H1 (cell line): Measurements from ENCODE around the gene SNAP29. TPM values are rescaled to one million over a fixed set of nuclear protein-coding genes. Genes with fewer than 3 reads are reported as not detected.

ENCODE experiments used
- CTCF ChIA-PET: fragments of 300-600 bp; sonication (Branson Sonifier 250); formaldehyde crosslinking; loops from one replicate; lab custom pipeline; 2021; ENCODE audit not compliant: partially characterized antibody; lab: Charles Lee
- POLR2A ChIA-PET: fragments of 300-600 bp; sonication (Branson Sonifier 250); formaldehyde crosslinking; loops from one replicate; lab custom pipeline; 2021; ENCODE audit warnings: inconsistent platforms; ENCODE audit not compliant: partially characterized antibody; lab: Charles Lee
- DNase-seq, 2 experiments: peaks; one replicate each; pipeline versions ENCODE4 v3.0.0 to v3.0.0-alpha.2; 2010 to 2022; ENCODE audit warnings: low spot score in 2 of 2, low read depth in 1 of 2, mixed read lengths in 1 of 2
- FAIRE-seq: peaks from 2 replicates; lab custom pipeline; 2011; peaks lifted over from hg19 to GRCh38; lab: Jason Lieb, UNC
- H2AFZ ChIP-seq: 2 replicates; pipeline ENCODE4 v1.8.1; 2012; ENCODE audit warnings: low read length, inconsistent platforms
- H2AK5ac ChIP-seq: 2 replicates; pipeline ENCODE4 v1.6.1; 2013; ENCODE audit warnings: low read depth, low read length
- H2BK120ac ChIP-seq: replicated peaks from 2 replicates; pipeline ENCODE3; 2013; ENCODE audit warnings: low read depth, low read length, inconsistent platforms
- H2BK12ac ChIP-seq: 2 replicates; pipeline ENCODE4 v1.6.1; 2013; ENCODE audit warnings: low read depth, low read length
- H2BK15ac ChIP-seq: 2 replicates; pipeline ENCODE4 v1.6.1; 2013; ENCODE audit warnings: low read length
- H2BK20ac ChIP-seq: 2 replicates; pipeline ENCODE4 v1.6.1; 2013; ENCODE audit warnings: low read length
- H2BK5ac ChIP-seq: 2 replicates; pipeline ENCODE4 v1.6.1; 2013; ENCODE audit warnings: low read depth, low read length
- H3K14ac ChIP-seq: 2 replicates; pipeline ENCODE4 v1.6.1; 2013; ENCODE audit warnings: inconsistent platforms; ENCODE audit not compliant: insufficient read length
- H3K18ac ChIP-seq: 2 replicates; pipeline ENCODE4 v1.6.1; 2013; ENCODE audit warnings: low read length; ENCODE audit errors: extremely low read depth
- H3K23ac ChIP-seq: 2 replicates; pipeline ENCODE4 v1.6.1; 2013; ENCODE audit warnings: inconsistent platforms; ENCODE audit not compliant: insufficient read length
- H3K23me2 ChIP-seq: 2 replicates; pipeline ENCODE4 v1.6.1; 2013; ENCODE audit warnings: low read depth, low read length
- H3K27ac ChIP-seq: 2 replicates; pipeline ENCODE4 v1.6.1; 2011; ENCODE audit warnings: low read depth, low read length, inconsistent platforms
- H3K27me3 ChIP-seq, 4 experiments: replicated peaks in 1 of 4; 1 replicate in 1 of 4; 2 replicates in 3 of 4; pipeline versions ENCODE4 v1.6.1 to v1.8.1; 2011 to 2013; ENCODE audit warnings: low read length in 3 of 4, mild to moderate bottlenecking in 3 of 4, inconsistent platforms in 2 of 4, mixed read lengths in 2 of 4, moderate library complexity in 1 of 4; ENCODE audit not compliant: control insufficient read depth in 3 of 4, insufficient read depth in 3 of 4; ENCODE audit errors: extremely low read depth in 1 of 4
- H3K36me3 ChIP-seq, 4 experiments: 2 replicates each; pipeline versions ENCODE4 v1.6.1 to v1.8.1; 2011 to 2013; ENCODE audit warnings: mild to moderate bottlenecking in 4 of 4, low read length in 3 of 4, moderate library complexity in 2 of 4, control low read depth in 1 of 4, inconsistent platforms in 1 of 4; ENCODE audit not compliant: insufficient read depth in 4 of 4, control insufficient read depth in 2 of 4
- H3K4ac ChIP-seq: replicated peaks from 2 replicates; pipeline ENCODE3; 2013; ENCODE audit warnings: low read length, low read depth, mixed read lengths, inconsistent platforms; ENCODE audit not compliant: insufficient read length
- H3K4me1 ChIP-seq, 4 experiments: replicated peaks in 1 of 4; 1 replicate in 1 of 4; 2 replicates in 3 of 4; pipeline versions ENCODE4 v1.6.1 to v1.8.1; 2011 to 2013; ENCODE audit warnings: low read length in 3 of 4, inconsistent platforms in 2 of 4, mixed read lengths in 1 of 4; ENCODE audit not compliant: insufficient read depth in 4 of 4, control insufficient read depth in 3 of 4
- H3K4me2 ChIP-seq, 2 experiments: 2 replicates each; pipeline versions ENCODE4 v1.6.1 to v1.8.1; 2011 to 2013; ENCODE audit warnings: low read depth in 2 of 2, low read length in 2 of 2, control low read depth in 1 of 2, inconsistent platforms in 1 of 2, mild to moderate bottlenecking in 1 of 2; ENCODE audit not compliant: insufficient read depth in 1 of 2
- H3K4me3 ChIP-seq, 4 experiments: fragments of 200-600, 300-600 bp in 1 of 4; sonication (generic), shearing (Covaris generic), sonication (Bioruptor Twin) in 1 of 4; 2 replicates each; pipeline versions ENCODE4 v1.5.1 to v1.8.1; 2011 to 2016; ENCODE audit warnings: low read length in 4 of 4, low read depth in 3 of 4, control low read depth in 2 of 4, inconsistent platforms in 2 of 4, mild to moderate bottlenecking in 2 of 4, mixed read lengths in 1 of 4, moderate library complexity in 1 of 4; ENCODE audit not compliant: insufficient read depth in 2 of 4; ENCODE audit errors: extremely low read depth in 1 of 4
- H3K56ac ChIP-seq: replicated peaks from 2 replicates; pipeline ENCODE3; 2013; ENCODE audit warnings: low read depth, mild to moderate bottlenecking, mixed read lengths, low read length, inconsistent platforms; ENCODE audit not compliant: insufficient read length
- H3K79me1 ChIP-seq: 2 replicates; pipeline ENCODE4 v1.6.1; 2013; ENCODE audit warnings: low read depth, low read length, control low read depth
- H3K79me2 ChIP-seq, 2 experiments: 2 replicates each; pipeline versions ENCODE4 v1.6.1 to v1.8.1; 2012 to 2013; ENCODE audit warnings: low read length in 2 of 2, mild to moderate bottlenecking in 2 of 2, inconsistent platforms in 1 of 2; ENCODE audit not compliant: insufficient read depth in 2 of 2, control insufficient read depth in 1 of 2
- H3K9ac ChIP-seq, 4 experiments: replicated peaks in 1 of 4; 1 replicate in 1 of 4; 2 replicates in 3 of 4; pipeline versions ENCODE4 v1.6.1 to v1.8.1; 2011 to 2013; ENCODE audit warnings: low read depth in 3 of 4, low read length in 3 of 4, control low read depth in 2 of 4, mild to moderate bottlenecking in 2 of 4, moderate library complexity in 2 of 4, inconsistent platforms in 1 of 4; ENCODE audit errors: extremely low read depth in 1 of 4
- H3K9me3 ChIP-seq, 2 experiments: 2 replicates each; pipeline versions ENCODE4 v1.6.1 to v1.8.1; 2012 to 2013; ENCODE audit warnings: mild to moderate bottlenecking in 2 of 2, moderate library complexity in 2 of 2, control low read depth in 1 of 2, inconsistent platforms in 1 of 2, low read depth in 1 of 2, low read length in 1 of 2, mixed read lengths in 1 of 2; ENCODE audit not compliant: insufficient read depth in 2 of 2
- H4K20me1 ChIP-seq, 2 experiments: replicated peaks in 1 of 2; 2 replicates each; pipeline versions ENCODE3 to v1.8.1; 2011 to 2013; ENCODE audit warnings: inconsistent platforms in 2 of 2, low read length in 2 of 2, mild to moderate bottlenecking in 1 of 2; ENCODE audit not compliant: insufficient read depth in 2 of 2, control insufficient read depth in 1 of 2
- H4K5ac ChIP-seq: 2 replicates; pipeline ENCODE4 v1.6.1; 2013; ENCODE audit warnings: low read length, low read depth, mixed read lengths, inconsistent platforms; ENCODE audit not compliant: insufficient read length
- H4K8ac ChIP-seq: 2 replicates; pipeline ENCODE4 v1.8.0; 2013; ENCODE audit warnings: mild to moderate bottlenecking, moderate library complexity, low read length, inconsistent platforms; ENCODE audit not compliant: insufficient read depth; ENCODE audit errors: extremely low read depth
- H4K91ac ChIP-seq: replicated peaks from 2 replicates; pipeline ENCODE3; 2013; ENCODE audit warnings: low read length, mixed read lengths, inconsistent platforms; ENCODE audit not compliant: insufficient read length
- BCL11A ChIP-seq, 2 experiments: IDR thresholded peaks; one replicate each; pipeline ENCODE4 v1.6.1; 2011; ENCODE audit warnings: low read depth in 2 of 2, low read length in 2 of 2, mild to moderate bottlenecking in 2 of 2
- CREB1 ChIP-seq: IDR thresholded peaks from 2 replicates; pipeline ENCODE4 v1.6.1; 2012; ENCODE audit warnings: inconsistent platforms
- KDM4A ChIP-seq: IDR thresholded peaks from one replicate; pipeline ENCODE4 v1.7.1; 2012; ENCODE audit warnings: low read depth, mild to moderate bottlenecking, moderate library complexity, low read length, inconsistent platforms; ENCODE audit not compliant: severe bottlenecking
- USF2 ChIP-seq: IDR thresholded peaks from 2 replicates; pipeline ENCODE4 v1.6.1; 2011; ENCODE audit warnings: low read length, improper control_type of control experiment
- WGBS, 2 experiments: shearing (Covaris generic) in 1 of 2; methylation state at CpG; one replicate each; pipeline versions ENCODE4 v1.1.6 to v1.1.7; 2013 to 2015; ENCODE audit warnings: low lambda C conversion rate in 2 of 2, mixed read lengths in 2 of 2, inconsistent platforms in 1 of 2, low coverage in 1 of 2, missing lambda C conversion rate in 1 of 2; ENCODE audit not compliant: insufficient replicate concordance in 2 of 2, insufficient coverage in 1 of 2, insufficient read length in 1 of 2; ENCODE audit errors: extremely low coverage in 1 of 2, missing lambda C conversion rate in 1 of 2; 5-methylcytosine and 5-hydroxymethylcytosine counted together
- polyA plus RNA-seq, 7 experiments: library from polyadenylated mRNA; depleted of rRNA in 3 of 7; stranded (reverse) in 5 of 7; unstranded in 2 of 7; fragments of >200 nt in 5 of 7; fragments of 200-250 nt in 2 of 7; gene quantifications; 1 replicate in 5 of 7; 2 replicates in 1 of 7; 4 replicates in 1 of 7; pipeline versions ENCODE4 v1.2.1 to v1.2.3, GENCODE V29; 2011 to 2013; ENCODE audit warnings: missing spikeins in 2 of 7, mixed read lengths in 2 of 7
- total RNA-seq: library from RNA; stranded (reverse); fragmentation: NEBNext Ultra II Directional; extraction: Animal tissue kit (Norgen Biotek cat#: 25700); gene quantifications from 2 replicates; pipeline ENCODE4 v1.2.1, GENCODE V29; 2021

SNAP29 gene
- total and polyA plus RNA-seq, 2 of the 8 experiments (the other 6 are each of a cell fraction or from before 2014, with no cell fraction given) = 11.8 to 15.0 TPM

GRCh38 chr22:20933910-20934309 lies 75.1 kb downstream of the SNAP29 start:
- H3K23ac ChIP-seq = no peak overlapping the region
- no peak overlapping the region for H3K9ac ChIP-seq
- H4K91ac ChIP-seq = no peak overlapping the region
- H4K5ac ChIP-seq = no peak overlapping the region
- FAIRE-seq (no peak), DNase-seq (no peak)
- H3K36me3 ChIP-seq = peaks cover 4 to 36% (median 13%) of the 10 kb centered on the region in 4 experiments; a peak in 7 of 8 replicates
- no peak overlapping the region for H3K4me2 ChIP-seq
- no peak overlapping the region for H2BK5ac ChIP-seq
- ChIA-PET CTCF (interaction anchor here (0.6 to 0.7 kb wide), 2 partner anchors 13 to 26 kb away, joined by 3 read pairs; no protein-coding TSS in a partner anchor), POLR2A (interaction anchor here (1.4 kb wide), 1 partner anchor 9 kb away, joined by 3 read pairs; no protein-coding TSS in a partner anchor)
- no peak overlapping the region for H2BK20ac ChIP-seq
- no peak overlapping the region for H2BK15ac ChIP-seq
- no peak overlapping the region for H2AFZ ChIP-seq
- H3K27ac ChIP-seq = no peak overlapping the region
- no peak overlapping the region for H2BK120ac ChIP-seq
- no peak overlapping the region for H3K14ac ChIP-seq
- H4K8ac ChIP-seq = no peak overlapping the region
- WGBS, 2 experiments = 94% methylated on average over 7 of the region's 7 CpGs; no CpG with 5 or more reads in 1 of the 2 experiments
- no peak overlapping the region for H2AK5ac ChIP-seq
- no peak overlapping the region for H2BK12ac ChIP-seq
- peaks cover 10% of the 10 kb centered on the region for H3K79me1 ChIP-seq
- H3K79me2 ChIP-seq = peaks cover 52 to 97% of the 10 kb centered on the region in 2 experiments
- H3K4ac ChIP-seq = no peak overlapping the region
- H3K23me2 ChIP-seq = no peaks in the 10 kb centered on the region
- no peaks in the 10 kb centered on the region for H3K9me3 ChIP-seq
- peaks cover 31 to 34% of the 10 kb centered on the region in 2 experiments for H4K20me1 ChIP-seq
- no peak overlapping the region for H3K18ac ChIP-seq
- no peaks in the 10 kb centered on the region for H3K27me3 ChIP-seq
- no peak overlapping the region for H3K56ac ChIP-seq
- peaks cover 0 to 4% (median 0%) of the 10 kb centered on the region in 4 experiments; a peak in 2 of 7 replicates for H3K4me1 ChIP-seq
- no peak overlapping the region for H3K4me3 ChIP-seq
- TF ChIP-seq BCL11A (IDR thresholded peaks at IDR 0.05; ENCODE audit: low read depth in 2 of 2, low read length in 2 of 2) (no peak), CREB1 (no peak), KDM4A (no peak), USF2 (no peak)
